H1 (cell line): ENCODE results near the gene CLDN34. TPM values are rescaled to one million over a fixed set of nuclear protein-coding genes. Genes with fewer than 3 reads are reported as not detected.

ENCODE experiments used
- CTCF ChIA-PET: fragments of 300-600 bp; sonication (Branson Sonifier 250); formaldehyde crosslinking; loops from one replicate; lab custom pipeline; 2021; ENCODE audit not compliant: partially characterized antibody; lab: Charles Lee
- POLR2A ChIA-PET: fragments of 300-600 bp; sonication (Branson Sonifier 250); formaldehyde crosslinking; loops from one replicate; lab custom pipeline; 2021; ENCODE audit warnings: inconsistent platforms; ENCODE audit not compliant: partially characterized antibody; lab: Charles Lee
- DNase-seq, 2 experiments: peaks; one replicate each; pipeline versions ENCODE4 v3.0.0 to v3.0.0-alpha.2; 2010 to 2022; ENCODE audit warnings: low spot score in 2 of 2, low read depth in 1 of 2, mixed read lengths in 1 of 2
- FAIRE-seq: peaks from 2 replicates; lab custom pipeline; 2011; peaks lifted over from hg19 to GRCh38; lab: Jason Lieb, UNC
- H2AFZ ChIP-seq: 2 replicates; pipeline ENCODE4 v1.8.1; 2012; ENCODE audit warnings: low read length, inconsistent platforms
- H2AK5ac ChIP-seq: 2 replicates; pipeline ENCODE4 v1.6.1; 2013; ENCODE audit warnings: low read depth, low read length
- H2BK120ac ChIP-seq: replicated peaks from 2 replicates; pipeline ENCODE3; 2013; ENCODE audit warnings: low read depth, low read length, inconsistent platforms
- H2BK12ac ChIP-seq: 2 replicates; pipeline ENCODE4 v1.6.1; 2013; ENCODE audit warnings: low read depth, low read length
- H2BK15ac ChIP-seq: 2 replicates; pipeline ENCODE4 v1.6.1; 2013; ENCODE audit warnings: low read length
- H2BK20ac ChIP-seq: 2 replicates; pipeline ENCODE4 v1.6.1; 2013; ENCODE audit warnings: low read length
- H2BK5ac ChIP-seq: 2 replicates; pipeline ENCODE4 v1.6.1; 2013; ENCODE audit warnings: low read depth, low read length
- H3K14ac ChIP-seq: 2 replicates; pipeline ENCODE4 v1.6.1; 2013; ENCODE audit warnings: inconsistent platforms; ENCODE audit not compliant: insufficient read length
- H3K18ac ChIP-seq: 2 replicates; pipeline ENCODE4 v1.6.1; 2013; ENCODE audit warnings: low read length; ENCODE audit errors: extremely low read depth
- H3K23ac ChIP-seq: 2 replicates; pipeline ENCODE4 v1.6.1; 2013; ENCODE audit warnings: inconsistent platforms; ENCODE audit not compliant: insufficient read length
- H3K23me2 ChIP-seq: 2 replicates; pipeline ENCODE4 v1.6.1; 2013; ENCODE audit warnings: low read depth, low read length
- H3K27ac ChIP-seq: 2 replicates; pipeline ENCODE4 v1.6.1; 2011; ENCODE audit warnings: low read depth, low read length, inconsistent platforms
- H3K27me3 ChIP-seq, 4 experiments: replicated peaks in 1 of 4; 1 replicate in 1 of 4; 2 replicates in 3 of 4; pipeline versions ENCODE4 v1.6.1 to v1.8.1; 2011 to 2013; ENCODE audit warnings: low read length in 3 of 4, mild to moderate bottlenecking in 3 of 4, inconsistent platforms in 2 of 4, mixed read lengths in 2 of 4, moderate library complexity in 1 of 4; ENCODE audit not compliant: control insufficient read depth in 3 of 4, insufficient read depth in 3 of 4; ENCODE audit errors: extremely low read depth in 1 of 4
- H3K36me3 ChIP-seq, 4 experiments: 2 replicates each; pipeline versions ENCODE4 v1.6.1 to v1.8.1; 2011 to 2013; ENCODE audit warnings: mild to moderate bottlenecking in 4 of 4, low read length in 3 of 4, moderate library complexity in 2 of 4, control low read depth in 1 of 4, inconsistent platforms in 1 of 4; ENCODE audit not compliant: insufficient read depth in 4 of 4, control insufficient read depth in 2 of 4
- H3K4ac ChIP-seq: replicated peaks from 2 replicates; pipeline ENCODE3; 2013; ENCODE audit warnings: low read length, low read depth, mixed read lengths, inconsistent platforms; ENCODE audit not compliant: insufficient read length
- H3K4me1 ChIP-seq, 4 experiments: replicated peaks in 1 of 4; 1 replicate in 1 of 4; 2 replicates in 3 of 4; pipeline versions ENCODE4 v1.6.1 to v1.8.1; 2011 to 2013; ENCODE audit warnings: low read length in 3 of 4, inconsistent platforms in 2 of 4, mixed read lengths in 1 of 4; ENCODE audit not compliant: insufficient read depth in 4 of 4, control insufficient read depth in 3 of 4
- H3K4me2 ChIP-seq, 2 experiments: 2 replicates each; pipeline versions ENCODE4 v1.6.1 to v1.8.1; 2011 to 2013; ENCODE audit warnings: low read depth in 2 of 2, low read length in 2 of 2, control low read depth in 1 of 2, inconsistent platforms in 1 of 2, mild to moderate bottlenecking in 1 of 2; ENCODE audit not compliant: insufficient read depth in 1 of 2
- H3K4me3 ChIP-seq, 4 experiments: fragments of 200-600, 300-600 bp in 1 of 4; sonication (generic), shearing (Covaris generic), sonication (Bioruptor Twin) in 1 of 4; 2 replicates each; pipeline versions ENCODE4 v1.5.1 to v1.8.1; 2011 to 2016; ENCODE audit warnings: low read length in 4 of 4, low read depth in 3 of 4, control low read depth in 2 of 4, inconsistent platforms in 2 of 4, mild to moderate bottlenecking in 2 of 4, mixed read lengths in 1 of 4, moderate library complexity in 1 of 4; ENCODE audit not compliant: insufficient read depth in 2 of 4; ENCODE audit errors: extremely low read depth in 1 of 4
- H3K56ac ChIP-seq: replicated peaks from 2 replicates; pipeline ENCODE3; 2013; ENCODE audit warnings: low read depth, mild to moderate bottlenecking, mixed read lengths, low read length, inconsistent platforms; ENCODE audit not compliant: insufficient read length
- H3K79me1 ChIP-seq: 2 replicates; pipeline ENCODE4 v1.6.1; 2013; ENCODE audit warnings: low read depth, low read length, control low read depth
- H3K79me2 ChIP-seq, 2 experiments: 2 replicates each; pipeline versions ENCODE4 v1.6.1 to v1.8.1; 2012 to 2013; ENCODE audit warnings: low read length in 2 of 2, mild to moderate bottlenecking in 2 of 2, inconsistent platforms in 1 of 2; ENCODE audit not compliant: insufficient read depth in 2 of 2, control insufficient read depth in 1 of 2
- H3K9ac ChIP-seq, 4 experiments: replicated peaks in 1 of 4; 1 replicate in 1 of 4; 2 replicates in 3 of 4; pipeline versions ENCODE4 v1.6.1 to v1.8.1; 2011 to 2013; ENCODE audit warnings: low read depth in 3 of 4, low read length in 3 of 4, control low read depth in 2 of 4, mild to moderate bottlenecking in 2 of 4, moderate library complexity in 2 of 4, inconsistent platforms in 1 of 4; ENCODE audit errors: extremely low read depth in 1 of 4
- H3K9me3 ChIP-seq, 2 experiments: 2 replicates each; pipeline versions ENCODE4 v1.6.1 to v1.8.1; 2012 to 2013; ENCODE audit warnings: mild to moderate bottlenecking in 2 of 2, moderate library complexity in 2 of 2, control low read depth in 1 of 2, inconsistent platforms in 1 of 2, low read depth in 1 of 2, low read length in 1 of 2, mixed read lengths in 1 of 2; ENCODE audit not compliant: insufficient read depth in 2 of 2
- H4K20me1 ChIP-seq, 2 experiments: replicated peaks in 1 of 2; 2 replicates each; pipeline versions ENCODE3 to v1.8.1; 2011 to 2013; ENCODE audit warnings: inconsistent platforms in 2 of 2, low read length in 2 of 2, mild to moderate bottlenecking in 1 of 2; ENCODE audit not compliant: insufficient read depth in 2 of 2, control insufficient read depth in 1 of 2
- H4K5ac ChIP-seq: 2 replicates; pipeline ENCODE4 v1.6.1; 2013; ENCODE audit warnings: low read length, low read depth, mixed read lengths, inconsistent platforms; ENCODE audit not compliant: insufficient read length
- H4K8ac ChIP-seq: 2 replicates; pipeline ENCODE4 v1.8.0; 2013; ENCODE audit warnings: mild to moderate bottlenecking, moderate library complexity, low read length, inconsistent platforms; ENCODE audit not compliant: insufficient read depth; ENCODE audit errors: extremely low read depth
- H4K91ac ChIP-seq: replicated peaks from 2 replicates; pipeline ENCODE3; 2013; ENCODE audit warnings: low read length, mixed read lengths, inconsistent platforms; ENCODE audit not compliant: insufficient read length
- ZNF274 ChIP-seq: IDR thresholded peaks from 2 replicates; pipeline ENCODE4 v1.7.0; 2012; ENCODE audit warnings: low read length, borderline replicate concordance; ENCODE audit errors: extremely low read depth
- WGBS, 2 experiments: shearing (Covaris generic) in 1 of 2; methylation state at CpG; one replicate each; pipeline versions ENCODE4 v1.1.6 to v1.1.7; 2013 to 2015; ENCODE audit warnings: low lambda C conversion rate in 2 of 2, mixed read lengths in 2 of 2, inconsistent platforms in 1 of 2, low coverage in 1 of 2, missing lambda C conversion rate in 1 of 2; ENCODE audit not compliant: insufficient replicate concordance in 2 of 2, insufficient coverage in 1 of 2, insufficient read length in 1 of 2; ENCODE audit errors: extremely low coverage in 1 of 2, missing lambda C conversion rate in 1 of 2; 5-methylcytosine and 5-hydroxymethylcytosine counted together
- polyA plus RNA-seq, 7 experiments: library from polyadenylated mRNA; depleted of rRNA in 3 of 7; stranded (reverse) in 5 of 7; unstranded in 2 of 7; fragments of >200 nt in 5 of 7; fragments of 200-250 nt in 2 of 7; gene quantifications; 1 replicate in 5 of 7; 2 replicates in 1 of 7; 4 replicates in 1 of 7; pipeline versions ENCODE4 v1.2.1 to v1.2.3, GENCODE V29; 2011 to 2013; ENCODE audit warnings: missing spikeins in 2 of 7, mixed read lengths in 2 of 7
- total RNA-seq: library from RNA; stranded (reverse); fragmentation: NEBNext Ultra II Directional; extraction: Animal tissue kit (Norgen Biotek cat#: 25700); gene quantifications from 2 replicates; pipeline ENCODE4 v1.2.1, GENCODE V29; 2021

The CLDN34 gene
- total and polyA plus RNA-seq, 2 of the 8 experiments (the other 6 are each of a cell fraction or from before 2014, with no cell fraction given), result 0.26 to 0.50 TPM

- no peak overlapping the region for H3K23ac ChIP-seq
- no peak overlapping the region for H2BK20ac ChIP-seq
- no peak overlapping the region for H4K5ac ChIP-seq
- no peak overlapping the region for H3K56ac ChIP-seq
- H3K79me2 ChIP-seq, result peaks cover 0 to 4% of the 10 kb centered on the region in 2 experiments; a peak in 1 of 4 replicates
- H2BK15ac ChIP-seq, result no peak overlapping the region
- DNase-seq (no peak), FAIRE-seq (no peak)
- no peak overlapping the region for H3K18ac ChIP-seq
- H3K4me1 ChIP-seq, result peaks cover 0 to 4% (median 1%) of the 10 kb centered on the region in 4 experiments; a peak in 2 of 7 replicates
- H4K8ac ChIP-seq, result no peak overlapping the region
- no peaks in the 10 kb centered on the region for H3K27me3 ChIP-seq
- no peak overlapping the region for H3K27ac ChIP-seq
- H3K36me3 ChIP-seq, result no peaks in the 10 kb centered on the region
- H2BK12ac ChIP-seq, result no peak overlapping the region
- no peak overlapping the region for H3K9ac ChIP-seq
- H3K4me3 ChIP-seq, result no peak overlapping the region
- no peak overlapping the region for H4K91ac ChIP-seq
- H3K4me2 ChIP-seq, result no peak overlapping the region
- H2BK5ac ChIP-seq, result no peak overlapping the region
- ChIA-PET POLR2A (no interaction called here), CTCF (interaction anchor here (0.6 kb wide), 1 partner anchor 60 kb away, joined by 3 read pairs; no protein-coding TSS in a partner anchor)
- no peak overlapping the region for H2AK5ac ChIP-seq
- no peaks in the 10 kb centered on the region; the same call in 1 of the 2 replicates for H3K79me1 ChIP-seq
- no peak overlapping the region for H2AFZ ChIP-seq
- H2BK120ac ChIP-seq, result no peak overlapping the region
- H3K4ac ChIP-seq, result no peak overlapping the region
- TF ChIP-seq ZNF274, result no peak
- whole genome bisulfite sequencing, 2 experiments, result 88% methylated on average over 5 of the region's 5 CpGs; no CpG with 5 or more reads in 1 of the 2 experiments
- H3K9me3 ChIP-seq, result no peaks in the 10 kb centered on the region
- H4K20me1 ChIP-seq, result no peaks in the 10 kb centered on the region
- H3K14ac ChIP-seq, result no peak overlapping the region
- peaks cover 2% of the 10 kb centered on the region; the same call in 1 of the 2 replicates for H3K23me2 ChIP-seq
Measured at GRCh38 chrX:9921407-9921806, 45.8 kb upstream of the CLDN34 start.
